HepG2 (cell line): ENCODE measurements around the gene ZCCHC3. TPM values are rescaled to one million over a fixed set of nuclear protein-coding genes. Genes with fewer than 3 reads are reported as not detected.

ENCODE experiments used
- ESRRA ChIP-seq: sonication (generic); formaldehyde crosslinking; IDR thresholded peaks from 2 replicates; pipeline ENCODE4 v1.5.1; 2020; ENCODE audit warnings: mild to moderate bottlenecking, low read depth, missing genetic modification reagents
- RAD21 ChIP-seq: fragments of 450-650 bp; formaldehyde crosslinking; IDR thresholded peaks from 2 replicates; pipeline ENCODE4 v1.5.0; 2020; ENCODE audit warnings: mild to moderate bottlenecking
- TRIM24 ChIP-seq: sonication (generic); formaldehyde crosslinking; IDR thresholded peaks from 2 replicates; pipeline ENCODE4 v1.8.0; 2022; ENCODE audit warnings: mild to moderate bottlenecking, missing genetic modification reagents
- TSC22D2 ChIP-seq: sonication (generic); formaldehyde crosslinking; IDR thresholded peaks from 2 replicates; pipeline ENCODE4 v1.5.1; 2020; ENCODE audit warnings: missing genetic modification reagents, mild to moderate bottlenecking, borderline replicate concordance
- ZNF549 ChIP-seq: sonication (generic); formaldehyde crosslinking; IDR thresholded peaks from 2 replicates; pipeline ENCODE4 v1.5.0; 2020; ENCODE audit warnings: missing genetic modification reagents
- ZNF788 ChIP-seq: sonication (generic); formaldehyde crosslinking; IDR thresholded peaks from 2 replicates; pipeline ENCODE4 v1.5.0; 2020; ENCODE audit warnings: mild to moderate bottlenecking, missing genetic modification reagents, borderline replicate concordance
- polyA plus RNA-seq, 8 experiments: library from polyadenylated mRNA; depleted of rRNA in 3 of 8; stranded (reverse) in 7 of 8; unstranded in 1 of 8; fragments of >200 nt; fragmentation: Illumina TruSeq in 4 of 8; extraction: Trizol in 4 of 8; gene quantifications; 2 replicates each; pipeline versions ENCODE4 v1.2.1 to v1.2.3, GENCODE V29; 2011 to 2016; ENCODE audit warnings: low read depth in 4 of 8, missing spikeins in 1 of 8, mixed read lengths in 1 of 8; ENCODE audit not compliant: insufficient read depth in 1 of 8
- total RNA-seq, 5 experiments: library from RNA; depleted of rRNA; stranded (reverse); fragments of >200 nt; fragmentation: Illumina TruSeq; extraction: Trizol; gene quantifications; 2 replicates each; pipeline ENCODE4 v1.2.3, GENCODE V29; 2016; ENCODE audit warnings: low read depth in 1 of 5
- TF ChIP-seq, protein P1 (sequence below): sonication (generic); formaldehyde crosslinking; IDR thresholded peaks from 2 replicates; pipeline ENCODE4 v1.4.0; 2020; ENCODE audit warnings: low read depth, mild to moderate bottlenecking, missing genetic modification reagents
- TF ChIP-seq, protein P2 (sequence below): sonication (generic); formaldehyde crosslinking; conservative IDR thresholded peaks from 2 replicates; pipeline ENCODE4 v1.4.0; 2020; ENCODE audit warnings: missing genetic modification reagents
- TF ChIP-seq, protein P3 (sequence below): sonication (generic); formaldehyde crosslinking; IDR thresholded peaks from 2 replicates; pipeline ENCODE4 v1.5.1; 2020; ENCODE audit warnings: missing genetic modification reagents, mild to moderate bottlenecking, borderline replicate concordance
- TF ChIP-seq, protein P4 (sequence below): sonication (generic); formaldehyde crosslinking; IDR thresholded peaks from 2 replicates; pipeline ENCODE4 v1.9.0; 2021; ENCODE audit warnings: mild to moderate bottlenecking, missing genetic modification reagents
- TF ChIP-seq, protein P5 (sequence below): sonication (generic); formaldehyde crosslinking; IDR thresholded peaks from 2 replicates; pipeline ENCODE4 v1.8.0; 2022; ENCODE audit warnings: mild to moderate bottlenecking, missing genetic modification reagents; ENCODE audit not compliant: insufficient replicate concordance
- TF ChIP-seq, protein P6 (sequence below): sonication (generic); formaldehyde crosslinking; IDR thresholded peaks from 2 replicates; pipeline ENCODE4 v1.8.0; 2022; ENCODE audit warnings: missing genetic modification reagents, mild to moderate bottlenecking, borderline replicate concordance

ZCCHC3 gene
- total and polyA plus RNA-seq, 2 of the 13 experiments (the other 11 are each of a cell fraction or from before 2014, with no cell fraction given): 46.6 to 63.0 TPM

DNA sequence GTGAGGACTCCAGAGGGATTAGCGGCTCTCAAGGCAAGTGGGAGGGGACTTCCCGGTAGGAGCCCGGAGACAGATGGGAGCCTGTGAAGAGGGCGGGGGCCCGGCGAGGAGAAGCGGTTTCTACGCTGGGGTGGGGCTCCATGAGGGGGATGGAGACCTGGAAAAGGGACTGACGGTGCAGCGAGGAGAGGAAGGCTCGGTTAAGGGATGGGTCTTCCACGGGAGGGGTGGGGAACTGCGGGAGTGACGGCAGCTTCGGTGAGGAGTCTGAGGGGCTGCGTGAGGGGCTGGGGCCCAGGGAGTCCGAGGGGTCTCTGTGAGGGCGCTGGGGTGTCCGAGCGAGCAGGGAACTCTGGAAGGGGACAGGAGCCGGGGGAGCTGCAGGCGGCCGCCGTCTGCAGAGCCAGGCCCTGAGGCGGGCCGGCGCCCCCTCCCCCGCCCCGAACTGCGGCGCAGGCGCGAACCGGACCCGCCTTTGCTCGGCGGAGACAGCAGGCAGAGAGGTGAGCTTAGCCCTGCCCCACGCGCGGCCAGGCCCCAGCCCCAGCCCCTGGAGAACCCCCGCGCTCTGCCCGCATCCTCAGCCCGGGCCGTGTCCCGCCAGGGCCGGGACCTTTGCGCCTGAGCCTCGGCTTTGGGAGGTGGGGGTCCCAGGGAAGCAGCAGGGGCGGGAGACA, 49.4 kb downstream of the ZCCHC3 start, which contains the start of gene NRSN2 (continued):
- TF ChIP-seq, protein P1, sequence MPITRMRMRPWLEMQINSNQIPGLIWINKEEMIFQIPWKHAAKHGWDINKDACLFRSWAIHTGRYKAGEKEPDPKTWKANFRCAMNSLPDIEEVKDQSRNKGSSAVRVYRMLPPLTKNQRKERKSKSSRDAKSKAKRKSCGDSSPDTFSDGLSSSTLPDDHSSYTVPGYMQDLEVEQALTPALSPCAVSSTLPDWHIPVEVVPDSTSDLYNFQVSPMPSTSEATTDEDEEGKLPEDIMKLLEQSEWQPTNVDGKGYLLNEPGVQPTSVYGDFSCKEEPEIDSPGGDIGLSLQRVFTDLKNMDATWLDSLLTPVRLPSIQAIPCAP (CRISPR knock-in tag): no peak
- no peak; the same call in 1 of the 2 replicates for TF ChIP-seq ZNF788 (CRISPR knock-in tag)
- peak; percentile 75; the same call in 1 of the 2 replicates for TF ChIP-seq TSC22D2 (CRISPR knock-in tag)
- TF ChIP-seq, protein P2, sequence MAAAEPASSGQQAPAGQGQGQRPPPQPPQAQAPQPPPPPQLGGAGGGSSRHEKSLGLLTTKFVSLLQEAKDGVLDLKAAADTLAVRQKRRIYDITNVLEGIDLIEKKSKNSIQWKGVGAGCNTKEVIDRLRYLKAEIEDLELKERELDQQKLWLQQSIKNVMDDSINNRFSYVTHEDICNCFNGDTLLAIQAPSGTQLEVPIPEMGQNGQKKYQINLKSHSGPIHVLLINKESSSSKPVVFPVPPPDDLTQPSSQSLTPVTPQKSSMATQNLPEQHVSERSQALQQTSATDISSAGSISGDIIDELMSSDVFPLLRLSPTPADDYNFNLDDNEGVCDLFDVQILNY (CRISPR knock-in tag): peak; percentile 78
- TF ChIP-seq, protein P3, sequence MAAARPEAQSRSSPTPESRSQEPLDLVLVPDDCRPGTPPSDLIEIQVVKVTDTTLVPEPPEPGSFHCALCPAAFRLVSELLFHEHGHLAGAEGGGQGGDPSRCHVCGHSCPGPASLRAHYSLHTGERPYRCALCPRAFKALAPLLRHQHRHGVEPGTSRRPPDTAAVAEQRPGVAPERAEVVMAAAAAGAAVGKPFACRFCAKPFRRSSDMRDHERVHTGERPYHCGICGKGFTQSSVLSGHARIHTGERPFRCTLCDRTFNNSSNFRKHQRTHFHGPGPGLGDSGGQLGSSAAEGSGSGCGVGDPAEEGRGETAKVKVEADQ (CRISPR knock-in tag): peak; percentile 36; the same call in 1 of the 2 replicates
- TF ChIP-seq, protein P4, sequence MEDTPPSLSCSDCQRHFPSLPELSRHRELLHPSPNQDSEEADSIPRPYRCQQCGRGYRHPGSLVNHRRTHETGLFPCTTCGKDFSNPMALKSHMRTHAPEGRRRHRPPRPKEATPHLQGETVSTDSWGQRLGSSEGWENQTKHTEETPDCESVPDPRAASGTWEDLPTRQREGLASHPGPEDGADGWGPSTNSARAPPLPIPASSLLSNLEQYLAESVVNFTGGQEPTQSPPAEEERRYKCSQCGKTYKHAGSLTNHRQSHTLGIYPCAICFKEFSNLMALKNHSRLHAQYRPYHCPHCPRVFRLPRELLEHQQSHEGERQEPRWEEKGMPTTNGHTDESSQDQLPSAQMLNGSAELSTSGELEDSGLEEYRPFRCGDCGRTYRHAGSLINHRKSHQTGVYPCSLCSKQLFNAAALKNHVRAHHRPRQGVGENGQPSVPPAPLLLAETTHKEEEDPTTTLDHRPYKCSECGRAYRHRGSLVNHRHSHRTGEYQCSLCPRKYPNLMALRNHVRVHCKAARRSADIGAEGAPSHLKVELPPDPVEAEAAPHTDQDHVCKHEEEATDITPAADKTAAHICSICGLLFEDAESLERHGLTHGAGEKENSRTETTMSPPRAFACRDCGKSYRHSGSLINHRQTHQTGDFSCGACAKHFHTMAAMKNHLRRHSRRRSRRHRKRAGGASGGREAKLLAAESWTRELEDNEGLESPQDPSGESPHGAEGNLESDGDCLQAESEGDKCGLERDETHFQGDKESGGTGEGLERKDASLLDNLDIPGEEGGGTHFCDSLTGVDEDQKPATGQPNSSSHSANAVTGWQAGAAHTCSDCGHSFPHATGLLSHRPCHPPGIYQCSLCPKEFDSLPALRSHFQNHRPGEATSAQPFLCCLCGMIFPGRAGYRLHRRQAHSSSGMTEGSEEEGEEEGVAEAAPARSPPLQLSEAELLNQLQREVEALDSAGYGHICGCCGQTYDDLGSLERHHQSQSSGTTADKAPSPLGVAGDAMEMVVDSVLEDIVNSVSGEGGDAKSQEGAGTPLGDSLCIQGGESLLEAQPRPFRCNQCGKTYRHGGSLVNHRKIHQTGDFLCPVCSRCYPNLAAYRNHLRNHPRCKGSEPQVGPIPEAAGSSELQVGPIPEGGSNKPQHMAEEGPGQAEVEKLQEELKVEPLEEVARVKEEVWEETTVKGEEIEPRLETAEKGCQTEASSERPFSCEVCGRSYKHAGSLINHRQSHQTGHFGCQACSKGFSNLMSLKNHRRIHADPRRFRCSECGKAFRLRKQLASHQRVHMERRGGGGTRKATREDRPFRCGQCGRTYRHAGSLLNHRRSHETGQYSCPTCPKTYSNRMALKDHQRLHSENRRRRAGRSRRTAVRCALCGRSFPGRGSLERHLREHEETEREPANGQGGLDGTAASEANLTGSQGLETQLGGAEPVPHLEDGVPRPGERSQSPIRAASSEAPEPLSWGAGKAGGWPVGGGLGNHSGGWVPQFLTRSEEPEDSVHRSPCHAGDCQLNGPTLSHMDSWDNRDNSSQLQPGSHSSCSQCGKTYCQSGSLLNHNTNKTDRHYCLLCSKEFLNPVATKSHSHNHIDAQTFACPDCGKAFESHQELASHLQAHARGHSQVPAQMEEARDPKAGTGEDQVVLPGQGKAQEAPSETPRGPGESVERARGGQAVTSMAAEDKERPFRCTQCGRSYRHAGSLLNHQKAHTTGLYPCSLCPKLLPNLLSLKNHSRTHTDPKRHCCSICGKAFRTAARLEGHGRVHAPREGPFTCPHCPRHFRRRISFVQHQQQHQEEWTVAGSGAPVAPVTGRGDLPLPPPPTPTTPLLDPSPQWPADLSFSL: no peak
- TF ChIP-seq TRIM24: no peak
- TF ChIP-seq, protein P5, sequence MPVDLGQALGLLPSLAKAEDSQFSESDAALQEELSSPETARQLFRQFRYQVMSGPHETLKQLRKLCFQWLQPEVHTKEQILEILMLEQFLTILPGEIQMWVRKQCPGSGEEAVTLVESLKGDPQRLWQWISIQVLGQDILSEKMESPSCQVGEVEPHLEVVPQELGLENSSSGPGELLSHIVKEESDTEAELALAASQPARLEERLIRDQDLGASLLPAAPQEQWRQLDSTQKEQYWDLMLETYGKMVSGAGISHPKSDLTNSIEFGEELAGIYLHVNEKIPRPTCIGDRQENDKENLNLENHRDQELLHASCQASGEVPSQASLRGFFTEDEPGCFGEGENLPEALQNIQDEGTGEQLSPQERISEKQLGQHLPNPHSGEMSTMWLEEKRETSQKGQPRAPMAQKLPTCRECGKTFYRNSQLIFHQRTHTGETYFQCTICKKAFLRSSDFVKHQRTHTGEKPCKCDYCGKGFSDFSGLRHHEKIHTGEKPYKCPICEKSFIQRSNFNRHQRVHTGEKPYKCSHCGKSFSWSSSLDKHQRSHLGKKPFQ (CRISPR knock-in tag): peak; percentile 27
- 0 out of 2 replicates have a peak, but pooled peaks have one; percentile 15 for TF ChIP-seq ESRRA
- peak; percentile 41 for TF ChIP-seq RAD21 (CRISPR knock-in tag)
- TF ChIP-seq, protein P6, sequence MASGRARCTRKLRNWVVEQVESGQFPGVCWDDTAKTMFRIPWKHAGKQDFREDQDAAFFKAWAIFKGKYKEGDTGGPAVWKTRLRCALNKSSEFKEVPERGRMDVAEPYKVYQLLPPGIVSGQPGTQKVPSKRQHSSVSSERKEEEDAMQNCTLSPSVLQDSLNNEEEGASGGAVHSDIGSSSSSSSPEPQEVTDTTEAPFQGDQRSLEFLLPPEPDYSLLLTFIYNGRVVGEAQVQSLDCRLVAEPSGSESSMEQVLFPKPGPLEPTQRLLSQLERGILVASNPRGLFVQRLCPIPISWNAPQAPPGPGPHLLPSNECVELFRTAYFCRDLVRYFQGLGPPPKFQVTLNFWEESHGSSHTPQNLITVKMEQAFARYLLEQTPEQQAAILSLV (CRISPR knock-in tag): peak; percentile 37; the same call in 1 of the 2 replicates
- TF ChIP-seq ZNF549 (CRISPR knock-in tag): no peak
